ENCODE data around the gene SRP54.
"Not testable (repeated sequence)": the region's sequence is repeated elsewhere in the genome, so short reads cannot be mapped to it uniquely, and the experiment has no call there.

Gene SRP54

DNA sequence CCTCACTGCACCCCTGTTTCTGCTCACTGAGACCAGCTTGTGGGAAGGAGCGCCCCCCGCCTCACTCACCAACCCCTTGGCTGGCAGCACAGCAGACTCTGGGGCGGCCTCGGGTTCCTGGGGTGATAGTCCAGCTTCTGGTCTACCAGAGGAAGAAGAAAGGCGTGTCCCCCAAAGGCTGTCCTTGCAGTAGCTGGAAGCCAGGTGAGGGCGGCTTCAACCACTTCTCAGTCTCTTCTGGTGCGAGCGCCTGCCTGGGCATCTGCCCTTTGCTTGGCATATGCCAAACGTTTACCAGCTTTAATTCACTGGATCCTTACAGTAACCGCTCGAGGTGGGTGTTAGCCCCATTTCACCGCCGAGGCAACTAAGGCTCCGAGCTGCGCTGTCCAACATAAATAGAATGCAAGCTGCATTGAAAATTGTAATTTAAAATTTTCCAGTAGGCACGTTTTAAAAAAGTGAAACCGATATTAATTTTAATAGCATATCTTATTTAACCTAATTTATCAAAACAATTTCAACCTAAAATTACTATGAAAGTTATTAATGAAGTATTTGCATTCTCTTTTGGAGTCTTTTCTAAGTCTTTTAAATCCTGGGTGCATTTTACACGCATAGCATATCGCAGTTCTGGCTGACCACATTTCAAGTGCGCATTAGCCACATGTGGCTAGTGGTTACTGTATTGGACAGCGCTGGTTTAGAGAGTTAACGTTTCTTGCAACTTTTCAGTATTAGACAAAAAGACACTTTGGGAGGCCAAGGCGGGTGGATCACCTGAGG is 64.2 kb downstream of the SRP54 start:
- DNase-seq (ENCODE audit: low read depth) = peak; percentile 38

- no peak for DNase-seq (ENCODE audit: low read depth)
These were observed 65.3 kb downstream of the SRP54 start for GRCh38 chr14:35047976-35048513.

- DNase-seq (ENCODE audit: low read depth) = no peak
These were observed 67.9 kb downstream of the SRP54 start for GRCh38 chr14:35050652-35051051.

- DNase-seq (ENCODE audit: low read depth) = no peak
These were observed 69.0 kb downstream of the SRP54 start for GRCh38 chr14:35051796-35052195.

DNA sequence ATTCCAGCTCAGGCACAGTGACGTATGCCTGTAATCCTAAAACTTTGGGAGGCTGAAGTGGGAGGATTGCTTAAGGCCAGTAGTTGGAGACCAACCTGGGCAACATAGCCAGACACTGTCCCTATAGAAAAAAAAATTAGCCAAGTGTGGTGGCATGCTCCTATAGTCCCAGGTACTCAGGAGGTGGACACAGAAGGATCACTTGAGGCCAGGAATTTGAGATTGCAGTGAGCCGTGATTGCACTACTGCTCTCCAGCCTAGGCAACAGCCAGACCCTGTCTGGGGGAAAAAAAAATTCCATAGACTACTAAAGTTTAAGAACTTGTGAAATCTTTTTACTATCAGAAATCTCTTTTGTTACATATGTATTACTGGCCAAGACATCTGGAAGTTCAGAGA is 69.8 kb downstream of the SRP54 start:
- no peak for DNase-seq (ENCODE audit: low read depth)

GRCh38 chr14:35061113-35061791 is 78.5 kb downstream of the SRP54 start:
- DNase-seq (ENCODE audit: low read depth) = not testable (repeated sequence)

DNA sequence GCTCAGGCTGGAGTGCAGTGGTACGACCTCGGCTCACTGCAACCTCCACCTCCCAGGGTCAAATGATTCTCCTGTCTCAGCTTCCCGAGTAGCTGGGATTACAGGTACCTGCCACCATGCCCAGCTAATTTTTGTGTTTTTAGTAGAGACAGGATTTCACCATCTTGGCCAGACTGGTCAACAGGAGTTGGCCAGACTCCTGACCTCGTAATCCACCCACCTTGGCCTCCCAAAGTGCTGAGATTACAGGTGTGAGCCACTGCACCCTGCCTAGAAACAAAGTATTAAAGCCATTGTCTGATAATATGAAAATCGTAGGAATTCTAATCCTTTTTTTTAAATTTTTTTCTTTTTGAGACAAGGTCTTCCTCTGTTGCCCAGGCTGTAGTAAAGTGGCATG is 82.9 kb downstream of the SRP54 start:
- not testable (repeated sequence) for DNase-seq (ENCODE audit: low read depth)

- no peak for DNase-seq (ENCODE audit: low read depth)
These were observed 85.6 kb downstream of the SRP54 start for GRCh38 chr14:35068238-35069012.

- no peak for DNase-seq (ENCODE audit: low read depth)
These were observed 89.4 kb downstream of the SRP54 start for GRCh38 chr14:35072226-35072625.

- no peak for DNase-seq (ENCODE audit: low read depth)
These were observed 90.7 kb downstream of the SRP54 start for GRCh38 chr14:35073486-35073885.

DNA sequence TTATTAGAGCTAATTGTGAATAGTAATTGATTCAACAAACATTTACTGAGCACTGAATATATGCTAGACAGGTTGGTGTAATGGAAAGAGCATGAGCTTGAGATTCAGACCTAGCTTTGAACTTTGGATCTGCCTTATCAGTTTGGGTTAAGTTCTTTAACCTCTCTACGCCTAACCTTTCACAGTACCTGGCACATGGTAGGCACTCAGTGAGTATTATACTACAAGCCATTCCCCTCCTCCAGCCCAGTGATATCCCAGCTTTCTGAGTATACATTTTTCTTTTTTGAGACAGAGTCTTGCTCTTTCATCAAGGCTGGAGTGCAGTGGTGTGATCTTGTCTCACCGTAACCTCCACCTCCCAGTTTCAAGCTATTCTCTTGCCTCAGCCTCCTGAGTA is 95.3 kb downstream of the SRP54 start:
- DNase-seq (ENCODE audit: low read depth) = no peak

Data from HS-27A (cell line).